HG03103 (cell line): ENCODE results near the gene SYNE4.
"Not testable (repeated sequence)": the region's sequence is repeated elsewhere in the genome, so short reads cannot be mapped to it uniquely, and the experiment has no call there.

Experiments
- ATAC-seq: cut with Tn5 transposase; IDR thresholded peaks from one replicate; pipeline ENCODE4 v1.9.1; 2021; ENCODE audit warnings: low read depth; ENCODE audit not compliant: unreplicated experiment

Gene SYNE4

GRCh38 chr19:35991731-35992450 is 16.7 kb downstream of the SYNE4 start:
- ATAC-seq, result no peak

GRCh38 chr19:35990771-35991730 is 17.6 kb downstream of the SYNE4 start:
- ATAC-seq, result no peak

GRCh38 chr19:35990156-35990555 is 18.5 kb downstream of the SYNE4 start:
- no peak for ATAC-seq

- ATAC-seq, result no peak
Observed at GRCh38 chr19:35988824-35989223, 19.8 kb downstream of the SYNE4 start.

- ATAC-seq, result no peak
Observed at GRCh38 chr19:35987571-35987896, 21.1 kb downstream of the SYNE4 start.

- ATAC-seq, result no peak
Observed at GRCh38 chr19:35986664-35987570, 21.7 kb downstream of the SYNE4 start.

GRCh38 chr19:35986111-35986510 is 22.5 kb downstream of the SYNE4 start:
- ATAC-seq, result no peak

GRCh38 chr19:35983177-35983576 is 25.4 kb downstream of the SYNE4 start:
- ATAC-seq, result no peak

GRCh38 chr19:35980997-35981396 is 27.6 kb downstream of the SYNE4 start:
- ATAC-seq, result not testable (repeated sequence)

GRCh38 chr19:35978832-35979365 is 29.7 kb downstream of the SYNE4 start:
- ATAC-seq, result no peak

- no peak for ATAC-seq
Observed at GRCh38 chr19:35978271-35978670, 30.3 kb downstream of the SYNE4 start.

- ATAC-seq, result no peak
Observed at GRCh38 chr19:35977446-35978222, 31.0 kb downstream of the SYNE4 start.

- ATAC-seq, result no peak
Observed at GRCh38 chr19:35975608-35976214, 32.9 kb downstream of the SYNE4 start.

GRCh38 chr19:35973487-35973886 is 35.1 kb downstream of the SYNE4 start:
- no peak for ATAC-seq

GRCh38 chr19:35966771-35967170 is 41.8 kb downstream of the SYNE4 start:
- ATAC-seq, result no peak

- ATAC-seq, result no peak
Observed at GRCh38 chr19:35963514-35963913, 45.1 kb downstream of the SYNE4 start.

GRCh38 chr19:35960432-35960972 is 48.1 kb downstream of the SYNE4 start:
- no peak for ATAC-seq

- ATAC-seq, result no peak
Observed at GRCh38 chr19:35959968-35960320, 48.7 kb downstream of the SYNE4 start.
